Measurements from ENCODE around the gene RGS16.
"Not testable (repeated sequence)": the region's sequence is repeated elsewhere in the genome, so short reads cannot be mapped to it uniquely, and the experiment has no call there.

RGS16 gene, protein sequence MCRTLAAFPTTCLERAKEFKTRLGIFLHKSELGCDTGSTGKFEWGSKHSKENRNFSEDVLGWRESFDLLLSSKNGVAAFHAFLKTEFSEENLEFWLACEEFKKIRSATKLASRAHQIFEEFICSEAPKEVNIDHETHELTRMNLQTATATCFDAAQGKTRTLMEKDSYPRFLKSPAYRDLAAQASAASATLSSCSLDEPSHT

DNA sequence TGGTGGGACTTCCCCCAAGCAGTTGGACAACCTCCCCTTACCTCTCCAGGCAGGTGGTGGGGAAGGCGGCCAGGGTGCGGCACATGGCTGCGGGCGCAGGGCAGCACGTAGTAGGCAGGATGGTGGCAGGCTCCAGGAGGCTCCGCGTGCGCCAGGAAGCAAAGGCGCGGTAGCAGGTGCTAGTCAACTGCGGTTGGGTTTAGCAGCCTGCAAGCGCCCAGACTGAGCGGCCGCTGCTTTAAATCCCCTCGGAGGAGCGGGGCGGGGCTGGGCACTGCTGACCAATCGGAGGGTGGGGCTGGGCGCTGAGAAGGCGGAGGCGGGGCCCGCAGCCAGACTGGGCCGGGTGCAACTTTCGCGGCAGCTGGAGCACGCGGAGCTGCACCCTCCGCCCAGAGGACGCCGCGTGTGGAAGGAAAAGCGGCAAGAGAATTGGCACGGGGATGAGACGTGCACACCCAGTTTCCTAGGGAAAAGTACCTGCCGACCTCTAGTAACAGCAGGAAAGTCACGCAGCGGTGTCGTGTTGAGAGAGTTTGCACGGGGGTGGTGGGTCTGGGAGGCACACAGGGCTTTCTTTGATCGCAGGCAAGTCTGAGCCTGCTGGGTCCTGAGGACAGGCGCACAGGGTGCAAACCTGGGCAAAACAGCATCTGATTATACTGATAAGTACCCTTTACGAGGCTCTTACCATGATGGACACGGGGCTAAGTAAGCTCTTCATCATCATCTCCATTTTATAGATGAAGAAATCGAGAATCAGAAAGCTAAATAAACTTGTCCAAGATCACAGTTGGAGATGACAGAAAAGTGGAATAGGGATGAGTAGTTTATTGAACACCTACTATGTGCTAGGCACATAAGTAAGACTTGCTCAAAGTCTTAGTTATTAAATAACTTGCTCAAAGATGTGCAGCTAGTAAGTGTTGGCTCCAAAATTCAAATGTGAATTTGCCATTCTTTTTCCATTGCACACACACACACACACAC, at the start of gene RGS16:
RGS16 (minus strand) TSS at position 215 of the 990 bp plus-strand sequence; CDS start at position 85, 130 bp downstream.
- DNase-seq: peak; percentile 71

DNA sequence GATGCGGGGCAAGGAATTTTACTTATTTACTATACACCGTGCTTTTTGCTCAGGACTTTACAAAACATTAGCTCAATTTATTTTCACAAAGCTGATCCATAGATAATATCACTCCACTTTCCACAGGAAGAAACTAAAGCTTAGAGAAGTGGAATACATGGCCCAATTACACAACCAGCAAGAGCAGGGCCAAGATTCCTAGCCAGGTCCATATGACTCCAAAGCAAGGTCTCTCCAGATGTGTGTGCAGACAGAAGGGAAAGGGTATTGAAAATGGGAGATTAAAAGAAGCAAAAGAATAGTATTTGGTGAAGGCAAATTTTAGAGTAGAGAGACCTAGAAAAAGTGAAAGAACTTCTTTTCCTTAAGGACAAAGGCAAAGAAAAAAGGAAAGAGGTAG, 49.8 kb upstream of the RGS16 start:
- DNase-seq: no peak

DNA sequence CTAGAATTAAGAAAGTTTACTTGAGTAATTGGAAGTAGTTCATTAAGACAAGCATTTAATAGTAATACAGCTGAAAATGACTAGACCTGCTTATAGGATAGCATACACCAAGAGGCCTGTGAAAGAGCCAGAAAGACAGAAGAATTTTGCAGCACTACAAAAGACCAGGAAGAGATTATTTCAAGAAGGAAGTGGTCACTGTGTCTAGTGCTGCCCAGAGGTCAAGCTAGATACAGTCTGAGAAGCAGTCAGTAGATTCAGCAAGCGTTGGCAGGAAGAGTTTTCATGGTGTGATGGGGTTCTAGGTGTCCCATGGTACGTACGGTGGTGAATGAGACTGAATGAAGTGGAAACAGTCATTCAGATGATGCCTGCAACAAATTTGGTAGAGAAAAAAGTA, 48.7 kb upstream of the RGS16 start:
- DNase-seq: no peak

DNA sequence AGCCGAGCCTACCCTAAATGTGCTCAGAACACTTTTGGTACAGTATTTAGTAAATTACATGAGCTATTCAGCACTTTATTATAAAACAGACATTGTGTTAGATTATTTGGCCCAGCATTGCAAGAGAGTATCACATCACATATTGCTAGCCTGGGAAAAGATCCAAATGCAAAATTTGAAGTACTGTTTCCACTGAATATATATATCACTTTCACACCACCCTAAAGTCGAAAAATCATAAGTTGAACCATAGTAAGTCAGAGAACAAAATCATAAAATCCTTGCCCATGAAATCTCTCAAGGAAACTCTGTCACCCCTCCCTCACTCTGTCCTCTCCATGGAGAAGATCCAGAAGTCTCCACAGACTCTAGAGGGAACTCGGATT, 47.1 kb upstream of the RGS16 start:
- DNase-seq: no peak

DNA sequence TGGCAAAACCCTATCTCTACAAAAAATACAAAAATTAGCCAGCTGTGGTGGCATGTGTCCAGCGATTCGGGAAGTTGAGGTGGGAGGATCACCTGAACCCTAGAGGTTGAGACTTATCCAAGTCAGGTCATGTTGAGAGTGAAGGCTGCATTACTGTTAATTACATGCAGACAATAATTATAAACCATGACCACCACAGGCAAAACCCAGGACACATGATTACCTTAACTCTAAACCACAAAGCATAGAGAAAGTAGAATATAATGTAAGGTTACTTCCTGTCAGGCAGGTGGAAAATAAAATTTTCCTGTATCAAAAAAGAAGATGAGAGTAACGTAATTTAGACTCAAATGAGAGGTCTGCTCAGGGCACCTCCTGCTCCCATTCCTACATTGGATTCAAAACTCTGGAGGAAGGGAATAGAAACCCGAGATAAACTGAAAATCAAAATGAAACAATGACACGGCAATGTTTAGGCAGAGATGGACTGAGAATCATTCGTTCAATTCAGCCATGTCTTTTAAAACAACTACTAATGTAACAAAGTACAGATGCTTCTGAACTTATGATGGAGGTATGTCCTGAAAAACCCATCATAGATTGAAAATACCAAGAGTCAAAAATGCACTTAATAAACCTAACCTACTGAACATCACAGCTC, 46.6 kb upstream of the RGS16 start:
- no peak for DNase-seq

DNA sequence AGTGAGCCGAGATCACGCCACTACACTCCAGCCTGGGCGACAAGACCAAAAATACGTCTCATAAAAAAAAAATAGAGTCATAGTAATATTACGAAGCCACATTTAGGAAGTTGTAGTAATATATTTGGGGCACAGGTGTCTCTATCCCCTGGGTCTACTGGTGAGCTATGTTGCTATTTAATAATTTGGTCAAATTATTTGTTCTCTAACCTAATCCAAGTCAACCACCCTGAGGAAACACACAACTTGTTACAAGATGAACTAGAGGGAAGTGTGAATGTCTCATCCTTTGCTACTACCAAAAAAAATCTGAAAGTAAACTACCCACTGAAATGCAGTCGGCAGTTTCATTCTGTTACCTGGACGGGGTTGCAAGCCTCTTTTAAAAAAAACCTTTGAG, 44.9 kb upstream of the RGS16 start:
- no peak for DNase-seq

DNA sequence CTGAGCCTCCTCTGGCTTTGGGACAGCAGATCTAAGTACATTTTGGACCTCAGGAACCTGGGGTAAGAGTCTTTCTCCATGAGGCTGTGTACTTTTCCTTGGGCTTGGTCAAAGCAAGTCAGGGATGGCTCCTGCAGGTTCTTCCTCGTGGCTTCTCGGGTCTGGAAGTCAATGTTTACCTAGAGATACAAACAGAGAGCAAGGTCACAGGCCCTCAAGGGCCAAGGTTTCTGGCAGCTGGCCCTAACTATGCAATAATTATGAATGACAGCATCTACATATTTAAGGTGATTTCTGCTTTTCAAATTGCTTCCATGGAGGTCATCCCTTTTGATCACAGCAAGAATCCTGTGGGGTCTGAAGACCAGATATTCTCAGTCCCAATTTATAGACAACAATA, 42.5 kb upstream of the RGS16 start:
- DNase-seq: no peak

DNA sequence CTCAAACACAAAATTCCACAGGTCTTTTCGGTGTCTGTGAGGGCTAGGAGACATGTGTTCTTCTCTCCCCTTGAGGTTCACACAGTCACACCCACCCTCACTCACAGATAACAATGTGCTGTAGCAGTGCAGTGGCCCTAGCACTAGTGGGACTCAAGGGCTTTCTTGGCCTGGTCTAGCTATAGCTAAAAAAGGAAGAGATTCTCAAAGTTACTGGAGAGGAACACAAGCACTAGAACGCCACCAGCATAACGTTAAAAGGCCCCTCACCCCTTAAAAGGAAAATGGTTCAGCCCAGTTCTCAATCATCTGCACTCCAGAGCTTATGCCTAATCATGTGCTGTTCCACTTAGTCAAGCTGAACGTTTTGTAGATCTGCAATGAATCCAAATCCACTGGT, 40.7 kb upstream of the RGS16 start:
- no peak for DNase-seq

DNA sequence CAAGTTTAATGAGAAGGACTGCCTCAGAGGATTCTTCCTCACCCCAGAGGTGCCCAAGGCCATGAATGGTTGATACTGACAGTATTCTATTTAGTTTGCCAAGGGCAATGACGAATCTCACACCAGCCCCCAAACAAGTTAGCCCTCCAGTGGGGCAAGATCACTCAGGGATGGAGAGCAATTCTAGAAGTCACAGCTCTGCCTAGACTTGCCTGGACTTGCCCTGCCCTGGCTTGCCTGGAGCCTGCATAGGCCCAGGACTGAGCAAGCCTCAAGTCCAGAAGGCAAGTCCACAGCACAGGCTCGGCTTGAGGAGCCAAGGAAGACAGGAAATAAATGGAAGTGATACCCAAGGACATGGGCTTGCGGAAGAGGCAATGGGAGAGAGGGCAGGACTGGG, 39.5 kb upstream of the RGS16 start:
- no peak for DNase-seq

DNA sequence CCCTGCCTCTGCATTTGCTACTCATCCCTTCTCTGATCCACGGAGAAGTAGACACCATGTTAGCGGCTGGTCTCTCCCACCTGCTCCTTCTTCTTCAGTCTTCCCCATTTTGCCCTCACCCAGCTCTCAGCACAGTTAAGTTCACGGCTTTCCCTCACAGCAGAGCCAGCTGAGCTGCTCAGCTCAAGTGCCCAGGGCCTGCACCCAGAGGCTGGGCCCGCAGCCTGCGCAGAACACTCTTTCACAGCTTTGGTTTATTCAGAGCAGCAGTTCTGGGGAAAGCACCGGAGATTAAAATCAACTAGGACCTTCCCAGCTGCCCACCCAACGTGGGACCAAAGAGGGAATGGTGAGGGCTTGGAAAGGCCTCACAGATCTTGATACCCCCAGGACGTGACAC, 38.3 kb upstream of the RGS16 start:
- DNase-seq: no peak

DNA sequence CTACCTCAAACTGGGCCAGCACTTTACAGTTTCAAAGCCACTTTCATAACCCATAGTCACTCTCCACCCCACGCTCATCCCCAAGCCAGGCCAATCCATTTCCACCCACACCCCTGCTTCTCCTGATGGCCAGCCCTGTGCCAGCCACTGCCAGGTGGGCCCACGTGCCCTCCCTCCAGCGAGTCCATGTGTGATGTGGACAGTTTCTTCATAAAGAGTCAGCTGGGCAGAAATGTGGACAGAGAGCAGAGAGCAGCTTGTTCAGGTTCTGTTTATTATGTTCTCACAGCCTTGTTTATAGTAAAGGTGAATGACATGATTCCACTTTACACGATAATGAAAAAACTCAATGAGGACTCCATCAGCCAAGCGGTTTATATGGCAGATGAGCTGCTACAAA, 37.4 kb upstream of the RGS16 start:
- no peak for DNase-seq

DNA sequence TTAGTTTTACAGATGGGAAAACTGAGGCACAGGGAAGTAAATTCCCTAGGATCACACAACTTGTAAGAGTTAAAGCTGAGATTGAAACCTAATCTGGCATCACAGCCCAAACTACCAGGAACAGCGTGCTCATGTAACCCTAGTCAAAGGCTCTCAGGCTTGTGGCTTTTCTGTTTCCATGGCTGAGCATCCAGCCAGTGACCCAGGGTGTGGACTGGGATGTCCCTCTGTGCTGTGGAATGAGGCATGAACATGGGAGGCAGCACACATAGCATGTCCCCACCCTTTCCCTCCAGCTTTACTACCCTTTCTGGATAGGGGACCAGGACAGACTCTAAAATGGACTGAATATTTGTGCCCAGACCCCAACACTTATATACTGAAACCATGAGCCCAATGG, 35.1 kb upstream of the RGS16 start:
- DNase-seq: no peak

DNA sequence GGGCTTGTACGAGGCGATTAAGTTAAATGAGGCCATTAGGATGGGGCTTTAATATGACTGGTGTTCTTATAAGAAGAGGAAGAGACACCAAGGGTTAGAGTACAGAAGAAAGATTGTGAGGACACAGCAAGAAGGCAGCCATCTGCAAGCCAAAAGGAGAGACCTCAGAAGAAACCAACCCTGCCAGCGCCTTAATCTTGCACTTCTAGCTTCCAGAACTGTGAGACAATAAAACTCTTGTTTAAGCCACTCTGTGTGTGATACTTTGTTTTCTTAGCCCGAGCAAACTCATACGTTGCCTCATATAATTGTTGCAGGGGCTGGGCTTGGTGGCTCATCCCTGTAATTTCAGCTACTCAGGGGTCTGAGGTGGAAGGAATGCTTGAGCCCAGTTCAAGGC, 33.6 kb upstream of the RGS16 start:
- no peak for DNase-seq

DNA sequence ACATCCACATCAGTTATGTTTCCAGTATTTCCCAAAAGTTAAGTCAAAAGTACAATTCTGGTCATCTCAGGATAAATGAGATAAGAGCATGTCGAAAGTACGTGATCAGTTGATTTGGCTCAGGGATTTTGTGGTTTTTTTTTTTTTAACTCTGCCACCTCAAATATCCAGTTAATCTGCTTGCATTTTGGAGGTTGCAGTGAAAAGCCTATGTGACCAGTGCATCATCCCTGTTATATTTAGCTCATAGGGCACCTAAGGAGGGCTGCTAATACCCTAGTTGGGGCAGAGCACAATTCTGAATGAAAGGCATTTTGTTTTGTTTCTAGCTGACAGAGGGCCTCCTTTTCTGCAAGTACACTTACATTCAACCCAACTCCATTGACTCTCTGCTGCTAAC, 31.7 kb upstream of the RGS16 start:
- DNase-seq: no peak

DNA sequence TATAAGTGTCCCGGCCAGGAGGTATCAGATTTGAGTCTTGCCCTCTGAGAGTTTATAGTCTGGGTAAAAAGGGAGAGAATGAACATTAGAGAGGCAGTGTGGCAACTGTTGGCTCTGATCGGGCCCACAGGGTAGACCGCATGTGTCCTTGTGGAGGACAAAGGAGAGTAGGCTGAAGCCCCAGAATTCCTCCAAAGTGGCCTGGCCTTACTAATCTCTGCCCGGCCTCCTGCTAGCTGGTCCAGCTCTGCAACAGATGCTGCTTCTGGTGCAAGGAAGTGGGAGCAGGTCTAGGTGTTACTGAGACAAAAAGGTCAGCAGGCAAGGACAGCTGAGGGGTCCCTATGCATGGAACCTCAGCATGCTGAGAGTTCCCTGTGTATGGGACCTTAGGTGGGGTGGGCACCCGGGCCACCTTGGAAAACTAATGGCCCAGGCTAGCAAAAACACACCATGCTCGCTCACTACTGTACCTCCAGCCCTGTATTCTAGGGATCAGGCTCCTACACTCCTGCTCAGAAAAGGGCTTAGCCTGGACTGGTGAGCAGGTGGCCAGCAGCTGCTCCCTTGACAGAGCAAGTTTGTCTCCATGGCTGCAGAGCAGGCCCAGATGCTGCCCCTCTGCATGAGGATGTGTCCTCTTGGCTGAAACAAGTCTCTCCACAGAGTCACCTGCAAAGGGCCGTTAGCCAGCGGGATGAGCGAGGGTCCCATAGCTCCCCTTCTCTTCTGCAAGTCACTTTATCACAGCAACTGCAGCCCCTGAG, 30.3 kb upstream of the RGS16 start:
- no peak for DNase-seq

DNA sequence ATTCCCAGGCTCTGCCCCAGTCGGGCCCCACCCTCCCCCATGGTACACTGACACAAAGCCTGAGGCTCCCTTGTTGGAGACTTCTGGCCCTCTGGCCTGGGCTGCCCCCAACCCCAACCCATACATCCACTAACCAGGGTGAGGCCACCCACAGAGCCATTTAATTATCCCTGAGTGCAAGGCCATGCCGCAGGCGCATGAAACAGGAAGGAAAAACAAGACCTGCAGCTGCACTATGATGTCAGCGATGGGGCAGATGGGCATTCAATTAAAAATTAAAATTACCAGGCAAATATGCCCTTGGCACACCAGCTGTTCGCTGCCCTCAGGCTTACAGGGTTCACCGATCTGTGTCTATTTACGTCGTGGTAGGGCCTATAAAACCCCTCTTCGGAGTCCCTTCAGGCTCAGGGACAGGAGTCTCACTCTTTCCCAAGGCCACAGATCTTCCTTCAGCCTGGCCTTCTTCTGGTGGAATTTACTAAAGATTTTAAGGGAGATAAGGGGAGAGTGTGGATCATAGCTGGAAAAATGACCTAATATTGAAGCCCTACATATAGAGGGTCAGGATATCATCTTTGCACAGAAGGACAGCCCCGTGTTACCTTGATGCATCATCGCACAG, 29.6 kb upstream of the RGS16 start:
- peak; percentile 87 for DNase-seq

DNA sequence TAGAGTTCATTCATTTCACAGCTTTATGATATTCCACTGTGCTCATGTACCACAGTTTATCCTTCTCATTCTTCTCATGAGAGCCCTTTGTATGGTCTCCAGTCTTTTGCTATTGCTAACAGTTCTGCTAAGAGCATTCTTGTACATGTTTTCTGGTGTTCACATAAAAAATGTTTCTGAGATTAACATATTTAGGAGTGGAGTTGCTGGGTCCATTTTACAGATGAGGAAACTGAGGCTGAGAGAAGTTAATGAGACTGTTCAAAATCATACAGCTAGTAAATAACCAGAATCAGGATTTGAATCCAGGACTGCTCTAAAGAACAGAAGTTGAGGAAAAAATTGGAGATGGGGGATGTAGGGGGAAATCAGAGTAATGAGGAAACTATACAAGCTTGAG, 28.8 kb upstream of the RGS16 start:
- no peak for DNase-seq

DNA sequence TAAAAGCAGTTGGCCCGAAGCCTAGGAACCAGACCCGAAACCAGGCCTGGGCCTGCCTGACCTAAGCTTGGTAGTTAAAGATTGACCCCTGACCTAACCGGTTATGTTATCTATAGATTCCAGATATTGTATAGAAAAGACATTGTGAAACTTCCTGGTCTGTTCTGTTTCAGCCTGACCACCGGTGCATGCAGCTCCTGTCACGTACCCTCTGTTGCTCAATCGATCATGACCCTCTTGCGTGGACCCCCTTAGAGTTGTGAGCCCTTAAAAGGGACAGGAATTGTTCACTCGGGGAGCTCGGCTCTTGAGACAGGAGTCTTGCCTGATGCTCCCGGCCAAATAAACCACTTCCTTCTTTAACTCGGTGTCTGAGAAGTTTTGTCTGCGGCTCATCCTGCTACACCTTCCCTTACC, 28.3 kb upstream of the RGS16 start:
- DNase-seq: not testable (repeated sequence)

DNA sequence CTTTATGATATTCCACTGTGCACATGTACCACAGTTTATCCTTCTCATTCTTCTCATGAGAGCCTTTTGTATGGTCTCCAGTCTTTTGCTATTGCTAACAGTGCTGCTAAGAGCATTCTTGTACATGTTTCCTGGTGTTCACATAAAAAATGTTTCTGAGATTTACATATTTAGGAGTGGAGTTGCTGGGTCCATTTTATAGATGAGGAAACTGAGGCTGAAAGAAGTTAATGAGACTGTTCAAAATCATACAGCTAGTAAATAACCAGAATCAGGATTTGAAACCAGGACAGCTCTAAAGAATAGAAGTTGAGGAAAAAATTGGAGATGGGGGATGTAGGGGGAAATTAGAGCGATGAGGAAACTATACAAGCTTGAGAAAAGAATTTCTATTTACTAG, 27.8 kb upstream of the RGS16 start:
- DNase-seq: no peak

DNA sequence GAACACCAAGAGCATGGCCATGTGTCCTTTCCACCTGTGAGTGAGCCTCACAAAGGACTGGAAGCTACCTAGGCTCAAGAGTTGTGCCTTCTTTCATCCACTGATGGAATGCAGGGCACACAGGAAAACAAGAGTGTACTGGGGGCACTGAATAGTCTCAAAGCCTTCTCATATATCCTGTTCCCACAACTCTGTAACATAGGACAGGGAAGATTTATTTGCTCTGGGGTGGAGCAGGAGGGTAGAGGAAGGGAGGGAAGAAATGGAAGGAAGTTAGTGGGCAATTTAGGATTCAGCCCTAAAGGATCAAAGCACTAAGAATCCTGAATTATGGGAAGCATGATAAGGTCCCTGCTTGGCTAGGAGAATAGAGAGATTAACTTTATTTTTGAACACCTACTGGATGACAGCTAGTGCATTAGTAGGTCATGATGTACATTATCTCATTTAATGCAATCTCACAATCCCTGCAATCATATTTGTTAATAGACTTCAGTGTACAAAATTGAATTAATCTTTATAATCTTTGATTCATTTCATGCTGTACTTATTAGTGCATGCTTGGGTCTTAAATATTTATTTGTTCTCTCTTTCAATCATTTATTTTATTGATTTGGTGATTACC, 27.0 kb upstream of the RGS16 start:
- DNase-seq: no peak

DNA sequence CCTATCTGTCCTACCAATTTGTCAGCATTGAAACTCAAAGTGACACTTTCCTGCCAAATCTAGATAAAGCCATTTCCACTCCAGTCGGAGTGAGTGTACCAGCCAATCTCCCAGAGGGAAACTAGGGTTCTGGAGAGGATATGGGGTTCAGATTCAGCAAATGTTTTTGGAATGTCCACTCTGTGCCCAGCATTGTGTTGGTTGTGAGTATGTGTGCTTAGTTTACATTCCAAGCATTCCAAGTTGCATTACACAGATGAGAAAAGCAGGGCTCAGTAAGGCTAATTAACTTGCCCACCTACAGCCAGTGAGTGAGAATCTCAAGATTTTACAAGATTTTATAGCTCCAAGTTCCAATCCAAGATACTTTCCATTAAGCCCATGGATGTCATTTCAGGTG, 26.4 kb upstream of the RGS16 start:
- DNase-seq: no peak

DNA sequence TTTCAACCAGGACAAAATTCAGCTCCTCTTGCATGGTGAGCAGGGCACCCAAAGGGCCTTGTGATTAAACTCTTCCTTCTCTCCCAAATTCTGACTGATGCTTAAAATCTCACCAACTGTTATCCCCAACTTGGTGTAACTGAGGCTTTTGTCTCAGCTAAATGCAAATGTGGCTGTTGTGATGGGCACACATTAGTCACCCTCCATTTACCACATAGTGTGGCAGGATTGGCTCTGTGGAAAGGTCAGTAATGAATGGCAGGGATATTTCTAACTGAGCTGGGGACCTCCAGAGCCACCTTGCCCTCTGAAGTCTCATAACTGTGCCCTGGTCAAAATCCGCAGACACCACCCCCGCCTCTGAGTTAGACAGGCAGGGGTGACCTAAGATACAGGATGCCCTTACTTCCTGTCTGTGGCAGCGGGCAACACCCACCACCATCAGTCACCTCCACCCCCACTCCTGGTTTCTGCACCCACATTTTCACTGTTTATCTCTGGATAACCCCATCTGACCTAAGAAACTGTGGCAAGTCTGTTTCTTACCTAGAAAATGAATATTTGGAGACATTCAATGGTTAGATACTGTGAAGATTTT, 25.4 kb upstream of the RGS16 start:
- no peak for DNase-seq

Measured in NCI-H1417 treated with DMSO at 0.1 percent for 48 hours (cell line).